GM12878 (cell line): ENCODE results near the gene SCGB2B2. TPM values are rescaled to one million over a fixed set of nuclear protein-coding genes. Genes with fewer than 3 reads are reported as not detected.

ENCODE experiments used
- ATAC-seq: fragments of 200-7000 bp; cut with Tn5 transposase; 3 replicates; pipeline ENCODE4 v1.9.1; 2020; ENCODE audit warnings: mild to moderate bottlenecking, moderate library complexity
- BruUV-seq: library from RNA; stranded (reverse); fragments of 400-500 nt; replicated peaks from 2 replicates; lab custom pipeline; 2021; lab: Mats Ljungman, UMichigan
- CTCF ChIA-PET: fragments of 300-600 bp; sonication (Branson Sonifier 250); formaldehyde crosslinking; extraction: SDS; loops from one replicate; lab custom pipeline; 2021; ENCODE audit warnings: inconsistent platforms; lab: Yijun Ruan, JAX
- POLR2A ChIA-PET: fragments of 350-600 bp; formaldehyde crosslinking; extraction: SDS; loops from one replicate; lab custom pipeline; 2021; ENCODE audit warnings: inconsistent platforms; lab: Charles Lee
- RAD21 ChIA-PET: fragments of 300-600 bp; sonication (Branson Sonifier 250); formaldehyde crosslinking; loops from one replicate; lab custom pipeline; 2023; ENCODE audit warnings: antibody characterized with exemption; ENCODE audit not compliant: unreplicated experiment; lab: Charles Lee
- SMC1A ChIA-PET: fragments of 300-600 bp; sonication (Branson Sonifier 250); formaldehyde crosslinking; loops from one replicate; lab custom pipeline; 2023; ENCODE audit not compliant: unreplicated experiment, uncharacterized antibody; lab: Charles Lee
- DNase-seq: peaks from one replicate; pipeline ENCODE4 v3.0.0-alpha.2; 2011; ENCODE audit warnings: low read depth, low spot score
- FAIRE-seq: peaks from 3 replicates; lab custom pipeline; 2011; peaks lifted over from hg19 to GRCh38; lab: Jason Lieb, UNC
- H2AFZ ChIP-seq: 2 replicates; pipeline ENCODE4 v1.6.0; 2011; ENCODE audit warnings: low read depth, low read length, control low read depth; ENCODE audit not compliant: control insufficient read depth
- H3K27ac ChIP-seq: 2 replicates; pipeline ENCODE4 v1.5.1; 2011; ENCODE audit warnings: control low read depth; ENCODE audit not compliant: control insufficient read depth, insufficient read depth
- H3K27me3 ChIP-seq, 2 experiments: replicated peaks in 1 of 2; 2 replicates each; pipeline versions ENCODE4 v1.6.0 to v1.6.1; 2011; ENCODE audit warnings: low read length in 1 of 2; ENCODE audit not compliant: control insufficient read depth in 2 of 2, insufficient read depth in 2 of 2
- H3K36me3 ChIP-seq, 2 experiments: 2 replicates each; pipeline ENCODE4 v1.5.1; 2011; ENCODE audit warnings: low read length in 1 of 2; ENCODE audit not compliant: control insufficient read depth in 2 of 2, insufficient read depth in 2 of 2
- H3K4me1 ChIP-seq: 2 replicates; pipeline ENCODE4 v1.6.1; 2011; ENCODE audit warnings: mild to moderate bottlenecking, low read length, moderate library complexity, mixed read lengths; ENCODE audit not compliant: control insufficient read depth, insufficient read depth
- H3K4me2 ChIP-seq: 2 replicates; pipeline ENCODE4 v1.6.0; 2011; ENCODE audit warnings: control low read depth; ENCODE audit not compliant: control insufficient read depth, insufficient read depth
- H3K4me3 ChIP-seq: fragments of 200-600 bp; sonication (generic); 2 replicates; pipeline ENCODE4 v1.5.1; 2016
- H3K79me2 ChIP-seq: 2 replicates; pipeline ENCODE4 v1.6.0; 2011; ENCODE audit warnings: low read length; ENCODE audit not compliant: control insufficient read depth, insufficient read depth
- H3K9ac ChIP-seq: 2 replicates; pipeline ENCODE4 v1.8.0; 2011; ENCODE audit warnings: low read length, control low read depth, mixed read lengths; ENCODE audit not compliant: control insufficient read depth, insufficient read depth
- H3K9me3 ChIP-seq: replicated peaks from 3 replicates; pipeline ENCODE4 v1.5.1; 2011; ENCODE audit warnings: mild to moderate bottlenecking, low read length; ENCODE audit not compliant: control insufficient read depth, insufficient read depth
- H4K20me1 ChIP-seq: 2 replicates; pipeline ENCODE4 v1.6.0; 2011; ENCODE audit not compliant: control insufficient read depth, insufficient read depth
- ATF7 ChIP-seq: fragments of 450-650 bp; IDR thresholded peaks from 2 replicates; pipeline ENCODE4 v1.6.1; 2016; ENCODE audit warnings: low read depth, mild to moderate bottlenecking
- BCL11A ChIP-seq: IDR thresholded peaks from 2 replicates; pipeline ENCODE4 v1.6.1; 2011; ENCODE audit warnings: low read depth, low read length
- CEBPB ChIP-seq, 2 experiments: fragments of 150-350 bp in 1 of 2; IDR thresholded peaks; 2 replicates each; pipeline ENCODE4 v1.6.1; 2012 to 2014; ENCODE audit warnings: low read depth in 2 of 2, low read length in 2 of 2, borderline replicate concordance in 1 of 2, inconsistent platforms in 1 of 2
- EED ChIP-seq: sonication (generic); IDR thresholded peaks from 2 replicates; pipeline ENCODE4 v1.6.1; 2016; ENCODE audit warnings: antibody characterized with exemption, low read depth
- EZH2 ChIP-seq: IDR thresholded peaks from 2 replicates; pipeline ENCODE4 v1.6.1; 2012; ENCODE audit warnings: low read depth, mild to moderate bottlenecking, control low read depth, inconsistent platforms, low read length, borderline replicate concordance; ENCODE audit not compliant: control insufficient read depth
- FOS ChIP-seq: IDR thresholded peaks from 3 replicates; pipeline ENCODE4 v1.6.1; 2011; ENCODE audit warnings: borderline replicate concordance; ENCODE audit not compliant: insufficient read length; ENCODE audit errors: extremely low read depth
- JUND ChIP-seq: IDR thresholded peaks from 2 replicates; pipeline ENCODE4 v1.6.1; 2012; ENCODE audit warnings: low read depth, mild to moderate bottlenecking, low read length, improper control_type of control experiment, moderate library complexity
- MYB ChIP-seq: fragments of 150-350 bp; IDR thresholded peaks from 2 replicates; pipeline ENCODE4 v1.6.1; 2014; ENCODE audit warnings: mild to moderate bottlenecking, low read depth, low read length, borderline replicate concordance
- MYC ChIP-seq: IDR thresholded peaks from 2 replicates; pipeline ENCODE4 v1.6.1; 2011; ENCODE audit warnings: mild to moderate bottlenecking, low read length, moderate library complexity, inconsistent platforms; ENCODE audit not compliant: insufficient read depth, insufficient replicate concordance, insufficient read length, severe bottlenecking
- NR2C1 ChIP-seq: fragments of 450-650 bp; IDR thresholded peaks from 2 replicates; pipeline ENCODE4 v1.6.1; 2017; ENCODE audit warnings: antibody characterized with exemption, mild to moderate bottlenecking, moderate library complexity
- SMC3 ChIP-seq: IDR thresholded peaks from 2 replicates; pipeline ENCODE4 v1.6.1; 2011; ENCODE audit warnings: low read length, improper control_type of control experiment, borderline replicate concordance
- TAF1 ChIP-seq: IDR thresholded peaks from 2 replicates; pipeline ENCODE4 v1.6.1; 2011; ENCODE audit warnings: mild to moderate bottlenecking, low read depth, low read length, borderline replicate concordance
- ZBTB4 ChIP-seq: fragments of 450-650 bp; formaldehyde crosslinking; IDR thresholded peaks from 2 replicates; pipeline ENCODE4 v1.4.0; 2022; ENCODE audit warnings: mild to moderate bottlenecking, moderate library complexity
- ZNF384 ChIP-seq: IDR thresholded peaks from 2 replicates; pipeline ENCODE4 v1.6.1; 2012; ENCODE audit warnings: low read depth, mild to moderate bottlenecking, low read length, improper control_type of control experiment, borderline replicate concordance
- WGBS: methylation state at CpG from one replicate; pipeline ENCODE4 v1.1.6; 2016; ENCODE audit warnings: low lambda C conversion rate; ENCODE audit not compliant: insufficient replicate concordance, insufficient coverage; ENCODE audit errors: missing lambda C conversion rate; 5-methylcytosine and 5-hydroxymethylcytosine counted together
- in situ Hi-C: fragments of 300-500 bp; cut with MboI; formaldehyde crosslinking; loops from 9 replicates; pipeline ENCODE4 v1.14.3; 2018; ENCODE audit warnings: mixed read lengths
- intact Hi-C: fragments of 100-400 bp; cut with micrococcal nuclease; formaldehyde crosslinking; loops from one replicate; pipeline ENCODE4 v1.14.2; 2022; ENCODE audit not compliant: unreplicated experiment
- polyA plus RNA-seq, 11 experiments: library from polyadenylated mRNA; depleted of rRNA in 4 of 11; unstranded in 6 of 11; stranded (reverse) in 5 of 11; fragments of >200 nt; fragmentation: Nextera tagmentation in 4 of 11; fragmentation: Illumina TruSeq in 1 of 11; extraction: Ambion mirVana in 4 of 11; extraction: Trizol in 1 of 11; gene quantifications; 1 replicate in 1 of 11; 2 replicates in 10 of 11; pipeline versions ENCODE4 v1.2.1 to v1.2.3, GENCODE V29; 2011 to 2016; ENCODE audit warnings: inconsistent platforms in 2 of 11, missing spikeins in 2 of 11, low read depth in 1 of 11
- total RNA-seq, 4 experiments: library from RNA; depleted of rRNA in 3 of 4; stranded (reverse); fragments of >200 nt in 3 of 4; fragmentation: Illumina TruSeq in 1 of 4; extraction: Trizol in 1 of 4; gene quantifications; 2 replicates each; pipeline versions ENCODE4 v1.2.1 to v1.2.3, GENCODE V29; 2013 to 2021

The SCGB2B2 gene
- total and polyA plus RNA-seq, 10 of the 15 experiments (the other 5 are each of a cell fraction or from before 2014, with no cell fraction given) = 0.06 to 0.35 (median 0.21) TPM; not detected in 6

- no peak overlapping the region for H3K27ac ChIP-seq
- SMC1A ChIA-PET = no interaction called here
- CTCF ChIA-PET = no interaction called here
- RAD21 ChIA-PET = no interaction called here
- H4K20me1 ChIP-seq = no peaks in the 10 kb centered on the region
- no peaks in the 10 kb centered on the region for H3K27me3 ChIP-seq
- WGBS = 62% methylated on average over 9 of the region's 9 CpGs
- H3K9me3 ChIP-seq = no peaks in the 10 kb centered on the region; the same call in 2 of the 3 replicates
- intact Hi-C loops (no loop called here), in situ Hi-C loops (no loop called here)
- no peak overlapping the region for H3K4me2 ChIP-seq
- no peak overlapping the region for H3K9ac ChIP-seq
- no peak for TF ChIP-seq CEBPB (IDR thresholded peaks at IDR 0.05; ENCODE audit: borderline replicate concordance in 1 of 2, low read depth in 2 of 2, low read length in 2 of 2)
- no peak for TF ChIP-seq ZNF384
- no peak for TF ChIP-seq NR2C1
- TF ChIP-seq EED = no peak
- TF ChIP-seq SMC3 = no peak
- no peak for TF ChIP-seq FOS
- TF ChIP-seq EZH2 = no peak
- no peak for TF ChIP-seq ATF7
- no peak for TF ChIP-seq TAF1
- TF ChIP-seq ZBTB4 (CRISPR knock-in tag) = no peak
- TF ChIP-seq JUND = no peak
- no peak for TF ChIP-seq MYB
- no peak for TF ChIP-seq BCL11A
- TF ChIP-seq MYC = no peak
- no peaks in the 10 kb centered on the region for H3K79me2 ChIP-seq
- POLR2A ChIA-PET = no interaction called here
- no peak overlapping the region for H2AFZ ChIP-seq
- H3K4me1 ChIP-seq = no peaks in the 10 kb centered on the region
- no TSS peak for BruUV-seq
- no peaks in the 10 kb centered on the region for H3K36me3 ChIP-seq
- no peak for DNase-seq
- FAIRE-seq = no peak
- no peak overlapping the region for H3K4me3 ChIP-seq
- no peak for ATAC-seq
These were observed 26.9 kb downstream of the SCGB2B2 start for GRCh38 chr19:34649886-34650543.
